GM12892 (cell line): ENCODE data around the gene AMH.

Source experiments
- POLR2A ChIP-seq: IDR thresholded peaks from 2 replicates; pipeline ENCODE4 v1.6.1; 2011; ENCODE audit warnings: low read depth, low read length, control low read depth
- POLR2AphosphoS5 ChIP-seq: IDR thresholded peaks from 2 replicates; pipeline ENCODE4 v1.6.1; 2011; ENCODE audit warnings: low read depth, low read length, control low read depth
- TAF1 ChIP-seq: IDR thresholded peaks from 2 replicates; pipeline ENCODE4 v1.6.1; 2011; ENCODE audit warnings: low read depth, mild to moderate bottlenecking, control low read depth, low read length, borderline replicate concordance

GRCh38 chr19:2214251-2214650 is 34.9 kb upstream of the AMH start:
- TF ChIP-seq POLR2A (no peak), POLR2AphosphoS5 (no peak), TAF1 (no peak)
